Heart left ventricle (tissue), 13 donors: ENCODE measurements around the gene ARPC5.

Experiments
- POLR2A ChIP-seq, 2 donors: fragments of 450-650 bp; IDR thresholded peaks; one replicate each; pipeline ENCODE4 v1.6.1; 2017; ENCODE audit warnings: antibody characterized with exemption in 2 of 2, mild to moderate bottlenecking in 2 of 2, moderate library complexity in 2 of 2
- TF ChIP-seq, protein P1 (sequence below), 12 donors: fragments of 200-600 bp; sonication (generic) in 4 of 12; IDR thresholded peaks; one replicate each; pipeline versions ENCODE4 v1.5.0 to v1.8.0; 2018 to 2022; ENCODE audit warnings: antibody characterized with exemption in 12 of 12, mild to moderate bottlenecking in 5 of 12
- donor health status: ischemic (EF 13 %, LVEDD 7.1; RV severe dilation, severe dysfunction).
- donor health status: DM: no; HTN: yes; CAD: no.
- donor health status: DM: no; HTN: no; CAD: no.
- donor health status: ischemic (EF 25% LVEDD 6.9; RV normal size, moderate dysfunction).
- donor health status: ischemic (EF 25% LVEDD 5.7; RV mildly dilated, moderate dysfunction).
- donor health status: ischemic (EF 35%, LVEDD 5.7; RV mildly dilated, moderate dysfunction).
- donor health status: nonischemic (EF 11% LVEDD 7.7; RV severe dilation, severe dysfunction).
- donor health status: DM: yes; HTN: yes; CAD: no.
- donor health status: PGD.
- donor health status: ischemic (EF 29% LVEDD 5.4; RV normal size, mild dysfunction).
- donor health status: nonischemic (EF 23%, LVEDD 6.1; RV moderate dilation, normal function).

DNA sequence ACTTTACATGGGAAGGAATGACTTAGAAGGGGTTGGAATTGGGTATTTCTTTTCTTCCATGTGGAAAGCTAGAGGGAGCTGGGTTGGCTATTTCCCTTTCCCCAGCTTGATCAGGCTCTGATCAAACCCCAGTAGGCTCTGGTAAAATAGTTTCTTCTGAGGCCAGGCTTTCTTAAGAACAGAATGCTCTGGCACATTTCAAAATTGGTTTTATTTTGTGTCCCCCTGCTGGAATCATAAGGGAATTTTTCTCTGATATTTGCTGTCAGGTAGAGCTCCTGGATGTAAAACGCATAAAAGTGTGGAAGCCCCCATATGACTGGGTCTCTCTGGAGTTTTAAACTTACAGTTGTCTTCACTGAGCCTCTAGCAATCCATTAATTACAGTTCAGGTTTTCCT, 34.6 kb upstream of the ARPC5 start:
- no peak for TF ChIP-seq POLR2A (IDR thresholded peaks at IDR 0.05)
- TF ChIP-seq, protein P1, sequence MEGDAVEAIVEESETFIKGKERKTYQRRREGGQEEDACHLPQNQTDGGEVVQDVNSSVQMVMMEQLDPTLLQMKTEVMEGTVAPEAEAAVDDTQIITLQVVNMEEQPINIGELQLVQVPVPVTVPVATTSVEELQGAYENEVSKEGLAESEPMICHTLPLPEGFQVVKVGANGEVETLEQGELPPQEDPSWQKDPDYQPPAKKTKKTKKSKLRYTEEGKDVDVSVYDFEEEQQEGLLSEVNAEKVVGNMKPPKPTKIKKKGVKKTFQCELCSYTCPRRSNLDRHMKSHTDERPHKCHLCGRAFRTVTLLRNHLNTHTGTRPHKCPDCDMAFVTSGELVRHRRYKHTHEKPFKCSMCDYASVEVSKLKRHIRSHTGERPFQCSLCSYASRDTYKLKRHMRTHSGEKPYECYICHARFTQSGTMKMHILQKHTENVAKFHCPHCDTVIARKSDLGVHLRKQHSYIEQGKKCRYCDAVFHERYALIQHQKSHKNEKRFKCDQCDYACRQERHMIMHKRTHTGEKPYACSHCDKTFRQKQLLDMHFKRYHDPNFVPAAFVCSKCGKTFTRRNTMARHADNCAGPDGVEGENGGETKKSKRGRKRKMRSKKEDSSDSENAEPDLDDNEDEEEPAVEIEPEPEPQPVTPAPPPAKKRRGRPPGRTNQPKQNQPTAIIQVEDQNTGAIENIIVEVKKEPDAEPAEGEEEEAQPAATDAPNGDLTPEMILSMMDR (IDR thresholded peaks at IDR 0.05): no peak
